Astrocyte of the cerebellum (primary cell): Measurements from ENCODE around the gene KRT85.

ENCODE experiments used
- DNase-seq: peaks from one replicate; pipeline ENCODE4 v3.0.0-alpha.2; 2011; ENCODE audit warnings: low read depth
- H3K4me3 ChIP-seq: 2 replicates; pipeline ENCODE4 v1.5.1; 2011; ENCODE audit warnings: mild to moderate bottlenecking, low read depth, low read length, moderate library complexity
- in situ Hi-C: cut with HindIII; loops from 2 replicates; pipeline ENCODE4 v1.10.0; 2017; ENCODE audit warnings: low sequenced_read_pairs
- TF ChIP-seq, protein P1 (sequence below): IDR thresholded peaks from 2 replicates; pipeline ENCODE4 v1.5.1; 2012; ENCODE audit warnings: low read length, low read depth, moderate library complexity, mild to moderate bottlenecking; ENCODE audit errors: missing control alignments

Gene KRT85

DNA sequence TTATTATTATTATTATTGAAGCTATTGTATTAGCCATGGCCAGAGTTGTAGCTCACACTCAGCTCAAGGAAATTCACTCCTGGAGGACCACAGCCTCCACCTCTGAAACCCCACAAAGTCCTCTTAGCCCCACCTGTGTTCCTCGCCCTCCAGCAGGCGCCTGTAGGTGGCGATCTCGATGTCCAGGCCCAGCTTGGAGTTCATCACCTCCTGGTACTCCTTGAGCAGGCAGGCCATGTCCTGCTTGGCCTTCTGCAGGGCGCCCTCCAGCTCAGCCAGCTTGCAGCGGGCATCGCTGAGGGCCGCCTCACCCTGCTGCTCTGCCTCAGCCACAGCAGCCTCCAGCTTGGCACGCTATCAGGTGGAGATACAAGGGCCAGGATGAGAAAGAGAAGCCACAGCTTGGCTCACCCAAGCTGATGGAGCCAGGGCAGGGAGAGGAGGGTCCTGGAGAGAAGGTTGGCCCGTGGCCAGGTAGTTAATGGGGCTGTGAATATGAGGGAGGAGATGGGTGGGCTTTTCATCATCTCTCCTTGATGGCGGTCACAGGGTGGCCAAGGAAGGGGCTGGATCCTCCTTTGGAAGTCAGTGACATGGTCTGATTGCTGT lies 5.1 kb downstream of the KRT85 start:
- TF ChIP-seq, protein P1, sequence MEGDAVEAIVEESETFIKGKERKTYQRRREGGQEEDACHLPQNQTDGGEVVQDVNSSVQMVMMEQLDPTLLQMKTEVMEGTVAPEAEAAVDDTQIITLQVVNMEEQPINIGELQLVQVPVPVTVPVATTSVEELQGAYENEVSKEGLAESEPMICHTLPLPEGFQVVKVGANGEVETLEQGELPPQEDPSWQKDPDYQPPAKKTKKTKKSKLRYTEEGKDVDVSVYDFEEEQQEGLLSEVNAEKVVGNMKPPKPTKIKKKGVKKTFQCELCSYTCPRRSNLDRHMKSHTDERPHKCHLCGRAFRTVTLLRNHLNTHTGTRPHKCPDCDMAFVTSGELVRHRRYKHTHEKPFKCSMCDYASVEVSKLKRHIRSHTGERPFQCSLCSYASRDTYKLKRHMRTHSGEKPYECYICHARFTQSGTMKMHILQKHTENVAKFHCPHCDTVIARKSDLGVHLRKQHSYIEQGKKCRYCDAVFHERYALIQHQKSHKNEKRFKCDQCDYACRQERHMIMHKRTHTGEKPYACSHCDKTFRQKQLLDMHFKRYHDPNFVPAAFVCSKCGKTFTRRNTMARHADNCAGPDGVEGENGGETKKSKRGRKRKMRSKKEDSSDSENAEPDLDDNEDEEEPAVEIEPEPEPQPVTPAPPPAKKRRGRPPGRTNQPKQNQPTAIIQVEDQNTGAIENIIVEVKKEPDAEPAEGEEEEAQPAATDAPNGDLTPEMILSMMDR = no peak
- H3K4me3 ChIP-seq = no peak overlapping the region
- DNase-seq = no peak
- in situ Hi-C loops = loop anchor here (25.0 kb wide), 1 partner anchor 625 kb away; no protein-coding TSS in a partner anchor

DNA sequence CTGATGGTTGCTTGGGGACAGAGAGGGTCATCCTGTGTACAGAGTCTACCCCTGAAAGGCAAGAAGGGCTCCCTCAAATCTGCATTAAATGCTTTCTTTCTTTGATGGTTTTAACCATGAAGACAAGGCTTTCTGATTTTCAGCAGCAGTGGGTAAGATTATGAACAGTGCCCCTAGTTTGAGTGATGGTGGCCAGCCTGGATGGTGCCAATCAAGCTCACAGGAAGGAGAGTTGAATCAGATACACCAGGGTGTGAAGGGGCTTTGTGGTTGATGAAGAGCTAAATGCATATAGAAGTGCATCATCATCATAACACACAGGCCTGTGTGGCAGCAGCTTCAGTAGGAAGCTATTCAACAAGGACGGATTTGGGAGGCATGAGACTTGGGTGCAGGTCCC lies 5.7 kb downstream of the KRT85 start:
- TF ChIP-seq, protein P1 = no peak
- H3K4me3 ChIP-seq = no peak overlapping the region
- no peak for DNase-seq
- in situ Hi-C loops = loop anchor here (25.0 kb wide), 1 partner anchor 626 kb away; no protein-coding TSS in a partner anchor

DNA sequence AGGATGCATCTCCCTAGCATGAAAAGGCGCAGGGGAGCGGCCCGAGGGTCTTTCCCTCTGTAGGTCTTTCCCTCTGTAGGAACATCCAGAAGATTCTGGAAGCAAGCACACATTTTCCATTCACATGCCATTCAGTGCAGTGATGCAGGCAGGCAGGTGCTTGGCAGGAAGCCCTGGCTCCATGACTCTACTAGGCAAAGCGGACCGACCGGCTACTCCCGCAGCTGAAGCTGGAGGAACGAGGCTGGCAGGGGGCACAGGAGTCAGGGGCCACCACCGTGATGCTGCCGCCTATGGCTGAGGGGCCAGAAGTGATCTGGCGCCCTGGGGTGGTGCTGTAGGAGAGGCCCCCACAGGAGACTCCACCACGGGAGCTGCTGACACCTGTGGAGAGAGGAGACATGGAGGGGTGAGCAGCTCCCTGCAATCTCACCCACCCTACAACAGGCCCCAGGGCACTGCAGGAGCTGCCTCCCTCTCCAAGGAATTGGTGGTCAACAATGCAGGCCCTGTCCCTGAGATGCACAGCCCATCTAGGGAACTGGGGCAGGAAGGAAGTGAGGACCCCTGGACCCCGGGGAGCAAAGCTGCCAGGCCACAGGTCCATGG lies 6.5 kb downstream of the KRT85 start:
- no peak overlapping the region for H3K4me3 ChIP-seq
- in situ Hi-C loops = loop anchor here (25.0 kb wide), 1 partner anchor 627 kb away; no protein-coding TSS in a partner anchor
- no peak for DNase-seq
- TF ChIP-seq, protein P1 = no peak

GRCh38 chr12:52360106-52360662 lies 7.1 kb downstream of the KRT85 start:
- DNase-seq = no peak
- in situ Hi-C loops = loop anchor here (25.0 kb wide), 1 partner anchor 627 kb away; no protein-coding TSS in a partner anchor
- TF ChIP-seq, protein P1 = no peak
- H3K4me3 ChIP-seq = no peak overlapping the region

- H3K4me3 ChIP-seq = no peak overlapping the region
- TF ChIP-seq, protein P1 = no peak
- in situ Hi-C loops = loop anchor here (25.0 kb wide), 1 partner anchor 628 kb away; no protein-coding TSS in a partner anchor
- no peak for DNase-seq
Measured at GRCh38 chr12:52359621-52360061, 7.6 kb downstream of the KRT85 start.

DNA sequence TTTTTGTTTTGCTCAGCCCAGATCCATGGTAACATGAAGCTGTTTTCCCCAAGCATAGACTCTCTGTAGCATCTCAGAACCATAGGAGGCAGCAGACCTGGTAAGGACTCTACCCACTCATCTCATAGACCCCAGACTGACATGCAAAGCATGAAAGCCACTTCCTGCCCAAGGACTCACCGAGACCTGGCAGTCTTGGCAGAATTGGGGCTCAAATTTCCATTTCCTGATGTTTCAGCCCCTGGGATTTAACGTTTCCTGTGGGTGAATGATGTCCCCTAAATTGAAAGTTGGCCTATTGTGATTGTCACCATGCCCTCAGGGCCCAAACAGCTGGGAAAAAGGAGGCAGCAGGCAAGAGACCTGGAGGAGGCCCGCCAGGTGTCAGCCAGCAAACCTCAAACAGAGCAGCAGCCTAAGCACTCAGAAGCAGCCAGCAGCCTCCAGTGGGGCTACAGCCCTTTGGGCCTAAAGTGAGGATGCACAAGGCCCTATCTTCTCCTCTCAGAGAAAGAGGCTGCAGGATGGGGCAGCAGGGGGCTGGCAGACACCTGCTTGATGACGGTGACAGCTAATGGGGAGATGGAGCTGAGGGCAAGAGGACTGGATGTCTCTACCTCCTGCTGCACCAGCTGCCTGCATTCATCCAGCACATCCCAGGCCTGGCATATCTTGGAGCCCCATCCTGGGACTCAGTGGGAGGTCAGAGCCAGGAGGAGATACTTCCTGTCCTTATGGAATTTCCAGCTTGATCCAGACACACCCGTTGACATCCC lies 8.5 kb downstream of the KRT85 start:
- H3K4me3 ChIP-seq = no peak overlapping the region
- TF ChIP-seq, protein P1 = no peak
- no peak for DNase-seq
- in situ Hi-C loops = loop anchor here (25.0 kb wide), 1 partner anchor 629 kb away; no protein-coding TSS in a partner anchor
